HG03135 (cell line): ENCODE results near the gene TMEM140.

ENCODE experiments used
- ATAC-seq: cut with Tn5 transposase; IDR thresholded peaks from one replicate; pipeline ENCODE4 v1.9.1; 2021; ENCODE audit warnings: mild to moderate bottlenecking, moderate library complexity; ENCODE audit not compliant: unreplicated experiment

The TMEM140 gene

DNA sequence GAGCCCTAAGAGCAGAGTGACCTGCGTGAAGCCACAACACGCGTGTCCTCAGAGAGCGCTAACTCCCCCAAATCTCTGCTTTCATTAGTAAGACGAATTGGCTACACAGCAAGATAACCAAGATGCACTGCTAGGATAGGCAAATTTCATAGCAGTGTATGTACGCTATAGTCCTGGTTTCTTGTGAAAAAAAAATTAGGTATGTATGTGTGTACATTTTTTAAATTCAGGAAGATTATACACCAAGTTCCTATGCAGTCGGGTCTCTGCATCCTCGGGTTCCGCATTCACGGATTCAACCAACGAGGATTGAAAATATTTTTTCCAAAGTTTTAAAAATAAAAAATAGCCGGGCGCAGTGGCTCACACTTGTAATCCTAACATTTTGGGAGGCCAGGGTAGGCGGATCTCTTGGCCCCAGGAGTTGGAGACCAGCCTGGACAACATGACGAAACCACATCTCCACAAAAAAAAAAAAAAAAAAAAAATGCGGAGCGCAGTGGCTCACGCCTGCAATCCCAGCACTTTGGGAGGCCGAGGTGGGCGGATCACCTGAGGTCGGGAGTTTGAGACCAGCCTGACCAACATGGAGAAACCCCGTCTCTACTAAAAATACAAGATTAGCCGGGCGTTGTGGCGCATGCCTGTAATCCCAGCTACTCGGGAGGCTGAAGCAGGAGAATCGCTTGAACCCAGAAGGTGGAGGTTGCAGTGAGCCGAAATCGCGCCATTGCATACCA, 64.2 kb downstream of the TMEM140 start:
- ATAC-seq, result peak; percentile 25

DNA sequence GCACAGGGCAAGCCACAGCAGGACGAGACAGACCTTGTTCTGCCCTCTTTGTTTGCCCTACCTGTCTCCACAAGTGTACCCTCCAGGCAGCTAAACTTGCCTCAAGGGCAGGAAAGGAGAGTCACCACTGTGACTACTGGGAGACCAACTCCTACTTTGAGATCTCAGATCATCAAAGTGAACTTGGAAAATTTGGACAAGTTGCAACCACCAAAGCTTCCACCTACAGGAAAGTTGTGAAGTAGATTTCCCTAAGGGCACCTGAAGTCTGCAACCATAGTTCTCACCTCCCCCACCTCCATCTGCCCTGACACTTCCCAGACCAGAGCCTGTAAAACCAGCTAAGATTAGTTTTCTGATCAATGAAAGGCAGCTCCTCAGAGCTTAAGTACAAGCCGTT, 66.0 kb downstream of the TMEM140 start:
- no peak for ATAC-seq

DNA sequence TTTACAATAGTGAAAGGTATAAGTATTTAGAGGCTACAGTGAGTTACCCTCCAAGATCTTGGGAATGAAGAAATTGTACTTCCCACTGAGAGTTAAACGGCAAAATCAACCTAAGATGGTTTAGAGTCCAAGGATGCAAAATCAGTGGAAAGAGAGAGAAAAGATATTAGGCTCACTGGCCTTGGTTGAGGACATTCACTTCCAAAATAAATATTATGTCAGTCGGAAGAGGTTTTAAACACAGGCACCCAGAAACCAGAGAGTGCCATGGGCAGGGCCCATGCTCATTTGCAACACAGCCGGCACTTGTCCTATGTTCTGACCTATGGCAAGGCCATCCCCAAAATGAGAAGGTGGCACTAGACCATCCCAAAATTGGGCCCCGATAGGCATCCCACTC, 67.3 kb downstream of the TMEM140 start:
- ATAC-seq, result no peak

DNA sequence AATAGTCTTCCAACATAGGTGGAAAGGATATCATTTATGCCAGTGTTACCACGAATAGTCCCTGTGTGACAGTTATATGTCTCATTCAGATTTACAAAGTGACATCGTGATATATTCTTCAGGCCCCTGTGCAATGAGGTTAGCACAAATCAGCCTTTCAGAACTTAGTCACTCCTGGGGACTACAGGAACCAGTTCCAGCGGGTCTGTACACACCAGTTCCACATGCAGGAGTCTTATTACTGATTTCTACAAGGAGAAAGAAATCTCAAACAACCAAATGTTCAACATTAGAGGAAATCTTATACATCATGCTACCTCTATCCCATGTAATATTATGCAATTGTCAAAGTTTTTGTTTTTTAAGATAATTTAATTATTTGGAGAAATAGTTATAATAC, 67.8 kb downstream of the TMEM140 start:
- ATAC-seq, result no peak
